Keratinocyte (primary cell): Measurements from ENCODE around the gene FHL5.

ENCODE experiments used
- EZH2 ChIP-seq: IDR thresholded peaks from one replicate; pipeline ENCODE4 v1.6.1; 2012; ENCODE audit warnings: inconsistent platforms, mild to moderate bottlenecking, low read length, moderate library complexity
- TF ChIP-seq, protein P1 (sequence below), 3 experiments: IDR thresholded peaks in 1 of 3; conservative IDR thresholded peaks in 1 of 3; optimal IDR thresholded peaks in 1 of 3; 2 replicates in 2 of 3; 3 replicates in 1 of 3; pipeline versions ENCODE3 to v1.5.1; 2011; ENCODE audit warnings: low read length in 3 of 3, mild to moderate bottlenecking in 3 of 3, moderate library complexity in 2 of 3, control low read depth in 1 of 3, inconsistent platforms in 1 of 3; ENCODE audit not compliant: insufficient read depth in 2 of 3; ENCODE audit errors: extremely low read depth in 1 of 3

DNA sequence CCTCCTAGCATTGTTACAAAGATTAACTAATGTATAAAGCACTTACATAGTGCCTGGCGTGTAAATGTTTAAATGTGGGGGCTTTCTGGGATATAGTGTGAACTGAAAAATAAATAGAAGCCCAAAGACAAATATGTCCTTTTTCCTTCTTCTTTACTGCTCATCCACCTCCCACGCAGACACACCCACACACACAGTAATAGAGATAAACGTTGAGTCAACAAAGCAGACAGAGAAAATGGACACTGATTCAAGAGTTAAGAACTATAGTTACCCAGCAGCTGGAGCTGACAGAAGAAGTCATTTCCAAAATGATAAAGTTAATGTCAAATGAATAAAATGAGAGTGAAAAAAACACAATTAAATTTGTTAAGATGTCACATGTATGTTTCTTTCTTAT, 68.3 kb downstream of the FHL5 start:
- TF ChIP-seq, protein P1, sequence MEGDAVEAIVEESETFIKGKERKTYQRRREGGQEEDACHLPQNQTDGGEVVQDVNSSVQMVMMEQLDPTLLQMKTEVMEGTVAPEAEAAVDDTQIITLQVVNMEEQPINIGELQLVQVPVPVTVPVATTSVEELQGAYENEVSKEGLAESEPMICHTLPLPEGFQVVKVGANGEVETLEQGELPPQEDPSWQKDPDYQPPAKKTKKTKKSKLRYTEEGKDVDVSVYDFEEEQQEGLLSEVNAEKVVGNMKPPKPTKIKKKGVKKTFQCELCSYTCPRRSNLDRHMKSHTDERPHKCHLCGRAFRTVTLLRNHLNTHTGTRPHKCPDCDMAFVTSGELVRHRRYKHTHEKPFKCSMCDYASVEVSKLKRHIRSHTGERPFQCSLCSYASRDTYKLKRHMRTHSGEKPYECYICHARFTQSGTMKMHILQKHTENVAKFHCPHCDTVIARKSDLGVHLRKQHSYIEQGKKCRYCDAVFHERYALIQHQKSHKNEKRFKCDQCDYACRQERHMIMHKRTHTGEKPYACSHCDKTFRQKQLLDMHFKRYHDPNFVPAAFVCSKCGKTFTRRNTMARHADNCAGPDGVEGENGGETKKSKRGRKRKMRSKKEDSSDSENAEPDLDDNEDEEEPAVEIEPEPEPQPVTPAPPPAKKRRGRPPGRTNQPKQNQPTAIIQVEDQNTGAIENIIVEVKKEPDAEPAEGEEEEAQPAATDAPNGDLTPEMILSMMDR (optimal IDR thresholded peaks at IDR 0.05 in 1 of 3, IDR thresholded peaks at IDR 0.05 in 1 of 3, conservative IDR thresholded peaks at IDR 0.05 in 1 of 3; ENCODE audit: extremely low read depth in 1 of 3, insufficient read depth in 2 of 3, low read length in 3 of 3): no peak
- TF ChIP-seq EZH2: no peak
